ENCODE measurements around the gene JAKMIP3.

JAKMIP3 gene

GRCh38 chr10:132043861-132044695, 21.7 kb upstream of the JAKMIP3 start:
- no peak for DNase-seq (ENCODE audit: low read depth, low spot score)

GRCh38 chr10:132044803-132045202, 20.9 kb upstream of the JAKMIP3 start:
- DNase-seq (ENCODE audit: low read depth, low spot score), result no peak

GRCh38 chr10:132045324-132045723, 20.4 kb upstream of the JAKMIP3 start:
- DNase-seq (ENCODE audit: low read depth, low spot score), result no peak

GRCh38 chr10:132047575-132048293, 18.0 kb upstream of the JAKMIP3 start:
- DNase-seq (ENCODE audit: low read depth, low spot score), result no peak

GRCh38 chr10:132048294-132048667, 17.5 kb upstream of the JAKMIP3 start:
- no peak for DNase-seq (ENCODE audit: low read depth, low spot score)

GRCh38 chr10:132050191-132050590, 15.6 kb upstream of the JAKMIP3 start:
- no peak for DNase-seq (ENCODE audit: low read depth, low spot score)

- DNase-seq (ENCODE audit: low read depth, low spot score), result no peak
Measured at GRCh38 chr10:132052124-132052523, 13.6 kb upstream of the JAKMIP3 start.

- DNase-seq (ENCODE audit: low read depth, low spot score), result no peak
Measured at GRCh38 chr10:132054564-132054963, 11.2 kb upstream of the JAKMIP3 start.

GRCh38 chr10:132055616-132056015, 10.1 kb upstream of the JAKMIP3 start:
- no peak for DNase-seq (ENCODE audit: low read depth, low spot score)

- DNase-seq (ENCODE audit: low read depth, low spot score), result no peak
Measured at GRCh38 chr10:132056663-132057062, 9.1 kb upstream of the JAKMIP3 start.

- no peak for DNase-seq (ENCODE audit: low read depth, low spot score)
Measured at GRCh38 chr10:132057191-132057681, 8.5 kb upstream of the JAKMIP3 start.

- no peak for DNase-seq (ENCODE audit: low read depth, low spot score)
Measured at GRCh38 chr10:132058111-132058745, 7.5 kb upstream of the JAKMIP3 start.

- DNase-seq (ENCODE audit: low read depth, low spot score), result no peak
Measured at GRCh38 chr10:132058793-132059759, 6.7 kb upstream of the JAKMIP3 start.

- DNase-seq (ENCODE audit: low read depth, low spot score), result no peak
Measured at GRCh38 chr10:132059760-132060508, 5.8 kb upstream of the JAKMIP3 start.

- no peak for DNase-seq (ENCODE audit: low read depth, low spot score)
Measured at GRCh38 chr10:132061030-132061429, 4.7 kb upstream of the JAKMIP3 start.

- no peak for DNase-seq (ENCODE audit: low read depth, low spot score)
Measured at GRCh38 chr10:132061465-132061864, 4.3 kb upstream of the JAKMIP3 start.

GRCh38 chr10:132062116-132062515, 3.6 kb upstream of the JAKMIP3 start:
- DNase-seq (ENCODE audit: low read depth, low spot score), result no peak

GRCh38 chr10:132062641-132063390, 2.9 kb upstream of the JAKMIP3 start:
- no peak for DNase-seq (ENCODE audit: low read depth, low spot score)

- DNase-seq (ENCODE audit: low read depth, low spot score), result no peak
Measured at GRCh38 chr10:132063432-132063831, 2.3 kb upstream of the JAKMIP3 start.
